Stomach (tissue), 4 donors: ENCODE measurements around the gene KIF20B.

ENCODE experiments used
- CTCF ChIP-seq, 7 experiments: fragments of 450-650 bp in 4 of 7; fragments of 200-600 bp in 3 of 7; sonication (generic) in 3 of 7; IDR thresholded peaks; one replicate each; pipeline ENCODE4 v1.5.1; 2016 to 2019; ENCODE audit warnings: antibody characterized with exemption in 7 of 7, control low read depth in 2 of 7, mild to moderate bottlenecking in 1 of 7
- EP300 ChIP-seq: sonication (generic); formaldehyde crosslinking; IDR thresholded peaks from one replicate; pipeline ENCODE4 v1.6.1; 2017; ENCODE audit warnings: antibody characterized with exemption
- POLR2A ChIP-seq, 4 donors: fragments of 450-650 bp; IDR thresholded peaks; one replicate each; pipeline ENCODE4 v1.6.1; 2016; ENCODE audit warnings: antibody characterized with exemption in 4 of 4, control low read depth in 2 of 4, mild to moderate bottlenecking in 1 of 4, moderate library complexity in 1 of 4
- POLR2AphosphoS5 ChIP-seq, 3 donors: sonication (generic); formaldehyde crosslinking; IDR thresholded peaks; one replicate each; pipeline ENCODE4 v1.6.1; 2016; ENCODE audit warnings: antibody characterized with exemption in 3 of 3

- no peak for TF ChIP-seq CTCF (IDR thresholded peaks at IDR 0.05)
- no peak for TF ChIP-seq POLR2AphosphoS5 (IDR thresholded peaks at IDR 0.05)
- no peak for TF ChIP-seq POLR2A (IDR thresholded peaks at IDR 0.05)
- TF ChIP-seq EP300, result no peak
These were observed 33.2 kb downstream of the KIF20B start for GRCh38 chr10:89734616-89735015.
